ENCODE data around the gene ITGAV.

Gene ITGAV

DNA sequence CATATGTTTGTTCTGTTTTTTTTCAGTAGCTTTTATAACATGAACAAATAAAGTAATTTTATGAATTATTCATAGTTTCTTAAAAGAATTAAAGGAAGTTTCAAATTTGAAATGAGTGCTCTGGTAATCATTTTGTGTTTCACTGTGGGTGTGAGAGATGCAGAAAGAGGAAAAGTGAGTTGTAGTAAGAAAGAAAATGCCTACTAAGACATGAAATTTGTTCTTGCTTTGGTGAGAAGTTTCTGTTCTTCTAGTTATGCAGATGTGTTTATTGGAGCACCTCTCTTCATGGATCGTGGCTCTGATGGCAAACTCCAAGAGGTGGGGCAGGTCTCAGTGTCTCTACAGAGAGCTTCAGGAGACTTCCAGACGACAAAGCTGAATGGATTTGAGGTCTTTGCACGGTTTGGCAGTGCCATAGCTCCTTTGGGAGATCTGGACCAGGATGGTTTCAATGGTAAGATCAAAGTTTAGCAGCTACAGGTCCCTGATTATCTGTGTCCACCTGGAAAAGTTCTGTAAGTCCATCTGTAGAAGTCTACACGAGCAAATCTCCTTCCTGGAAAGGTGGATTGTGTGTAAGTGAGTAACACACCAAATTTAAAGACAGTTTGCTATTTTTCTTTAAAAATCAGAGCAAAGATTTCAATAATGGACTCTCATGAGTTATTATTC is 51.4 kb downstream of the ITGAV start:
- ChIA-PET CTCF (interaction anchor here (0.6 to 6.2 kb wide), 25 partner anchors 9 to 153 kb away, joined by 3 to 74 read pairs (median 5); partner anchors contain the start of gene ITGAV), POLR2A (interaction anchor here (2.3 kb wide), 1 partner anchor 51 kb away, joined by 13 read pairs; the partner anchor contains the start of gene ITGAV)
- TF ChIP-seq, protein P1, sequence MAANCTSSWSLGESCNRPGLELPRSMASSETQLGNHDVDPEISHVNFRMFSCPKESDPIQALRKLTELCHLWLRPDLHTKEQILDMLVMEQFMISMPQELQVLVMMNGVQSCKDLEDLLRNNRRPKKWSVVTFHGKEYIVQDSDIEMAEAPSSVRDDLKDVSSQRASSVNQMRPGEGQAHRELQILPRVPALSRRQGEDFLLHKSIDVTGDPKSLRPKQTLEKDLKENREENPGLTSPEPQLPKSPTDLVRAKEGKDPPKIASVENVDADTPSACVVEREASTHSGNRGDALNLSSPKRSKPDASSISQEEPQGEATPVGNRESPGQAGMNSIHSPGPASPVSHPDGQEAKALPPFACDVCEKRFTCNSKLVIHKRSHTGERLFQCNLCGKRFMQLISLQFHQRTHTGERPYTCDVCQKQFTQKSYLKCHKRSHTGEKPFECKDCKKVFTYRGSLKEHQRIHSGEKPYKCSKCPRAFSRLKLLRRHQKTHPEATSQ (tag by site-specific recombination; IDR thresholded peaks at IDR 0.05), result no peak
- TF ChIP-seq KLF9 (tag by site-specific recombination; IDR thresholded peaks at IDR 0.05; ENCODE audit: low read depth) (no peak), ZNF473 (tag by site-specific recombination; IDR thresholded peaks at IDR 0.05) (no peak), ZNF76 (tag by site-specific recombination; IDR thresholded peaks at IDR 0.05; ENCODE audit: borderline replicate concordance, low read depth) (no peak), RBAK (tag by site-specific recombination; IDR thresholded peaks at IDR 0.05) (no peak), ZNF843 (tag by site-specific recombination; IDR thresholded peaks at IDR 0.05) (no peak), ZNF16 (tag by site-specific recombination; IDR thresholded peaks at IDR 0.05; ENCODE audit: low read depth) (no peak), MZF1 (tag by site-specific recombination; IDR thresholded peaks at IDR 0.05; ENCODE audit: borderline replicate concordance) (no peak), ZNF433 (tag by site-specific recombination; IDR thresholded peaks at IDR 0.05; ENCODE audit: low read depth) (no peak), ZNF184 (tag by site-specific recombination; IDR thresholded peaks at IDR 0.05) (no peak), GLIS1 (tag by site-specific recombination; IDR thresholded peaks at IDR 0.05) (no peak), ZNF341 (tag by site-specific recombination; IDR thresholded peaks at IDR 0.05; ENCODE audit: low read depth) (no peak), GLI2 (tag by site-specific recombination; IDR thresholded peaks at IDR 0.05; ENCODE audit: borderline replicate concordance, low read depth) (no peak), ZNF366 (tag by site-specific recombination; conservative IDR thresholded peaks at IDR 0.05) (no peak), ZNF555 (tag by site-specific recombination; conservative IDR thresholded peaks at IDR 0.05) (no peak), ZNF280C (tag by site-specific recombination; IDR thresholded peaks at IDR 0.05) (no peak), PRDM2 (tag by site-specific recombination; IDR thresholded peaks at IDR 0.05; ENCODE audit: borderline replicate concordance) (no peak), ZFP37 (tag by site-specific recombination; IDR thresholded peaks at IDR 0.05) (no peak)
- TF ChIP-seq, protein P2, sequence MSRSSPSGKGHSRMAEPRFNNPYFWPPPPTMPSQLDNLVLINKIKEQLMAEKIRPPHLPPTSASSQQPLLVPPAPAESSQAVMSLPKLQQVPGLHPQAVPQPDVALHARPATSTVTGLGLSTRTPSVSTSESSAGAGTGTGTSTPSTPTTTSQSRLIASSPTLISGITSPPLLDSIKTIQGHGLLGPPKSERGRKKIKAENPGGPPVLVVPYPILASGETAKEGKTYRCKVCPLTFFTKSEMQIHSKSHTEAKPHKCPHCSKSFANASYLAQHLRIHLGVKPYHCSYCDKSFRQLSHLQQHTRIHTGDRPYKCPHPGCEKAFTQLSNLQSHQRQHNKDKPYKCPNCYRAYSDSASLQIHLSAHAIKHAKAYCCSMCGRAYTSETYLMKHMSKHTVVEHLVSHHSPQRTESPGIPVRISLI (tag by site-specific recombination; IDR thresholded peaks at IDR 0.05), result no peak
- peaks cover 16 to 33% of the 10 kb centered on the region in 2 experiments for H3K36me3 ChIP-seq (ENCODE audit: control insufficient read depth in 2 of 2, insufficient read depth in 1 of 2, low read length in 2 of 2)
- H3K27ac ChIP-seq (ENCODE audit: extremely low read depth, low read depth, low read length), result no peak overlapping the region
- H3K4me1 ChIP-seq (ENCODE audit: control insufficient read depth, insufficient read depth, low read length), result no peaks in the 10 kb centered on the region
- no peaks in the 10 kb centered on the region for H3K9me3 ChIP-seq (ENCODE audit: control insufficient read depth, insufficient read depth, low read depth, low read length)
- H3K4me3 ChIP-seq (ENCODE audit: low read depth, low read length), result no peak overlapping the region

Data from HEK293 (cell line).